Progenitor cell of endocrine pancreas (in vitro differentiated cells): ENCODE measurements around the gene SRGN. TPM values are rescaled to one million over a fixed set of nuclear protein-coding genes. Genes with fewer than 3 reads are reported as not detected.

ENCODE experiments used
- DNase-seq: peaks from one replicate; pipeline ENCODE4 v3.0.0; 2021; ENCODE audit warnings: low spot score; ENCODE audit not compliant: unreplicated experiment
- H3K27ac Mint-ChIP-seq: 2 replicates; pipeline ENCODE4 v1.8.0; 2021; ENCODE audit warnings: mild to moderate bottlenecking, moderate library complexity, mixed read lengths
- H3K27me3 Mint-ChIP-seq: 2 replicates; pipeline ENCODE4 v1.8.0; 2021; ENCODE audit warnings: mixed read lengths
- H3K36me3 Mint-ChIP-seq: 2 replicates; pipeline ENCODE4 v1.8.0; 2022; ENCODE audit warnings: mixed read lengths; ENCODE audit not compliant: insufficient read depth
- H3K4me1 Mint-ChIP-seq: 2 replicates; pipeline ENCODE4 v1.8.0; 2021; ENCODE audit warnings: low read depth, mixed read lengths
- H3K4me3 Mint-ChIP-seq: 2 replicates; pipeline ENCODE4 v1.8.0; 2021; ENCODE audit warnings: low read depth, mild to moderate bottlenecking, moderate library complexity, mixed read lengths
- H3K9me3 Mint-ChIP-seq: 2 replicates; pipeline ENCODE4 v1.8.0; 2021; ENCODE audit warnings: low read depth, mixed read lengths
- total RNA-seq: library from RNA; stranded (reverse); gene quantifications from 2 replicates; pipeline ENCODE4 v1.2.1, GENCODE V29; 2021
- TF ChIP-seq, protein P1 (sequence below): fragments of 200-600 bp; sonication (generic); IDR thresholded peaks from one replicate; pipeline ENCODE4 v1.5.0; 2021; ENCODE audit warnings: antibody characterized with exemption, mild to moderate bottlenecking; ENCODE audit not compliant: unreplicated experiment

The SRGN gene
- total RNA-seq, 1 donor from 2014 or later, result not detected

- Mint-ChIP-seq H3K4me1 (no peaks in the 10 kb centered on the region), H3K27ac (no peak overlapping the region), H3K27me3 (no peaks in the 10 kb centered on the region)
These were observed 55.1 kb downstream of the SRGN start for GRCh38 chr10:69142983-69143382.

GRCh38 chr10:69145329-69145728, 57.4 kb downstream of the SRGN start:
- TF ChIP-seq, protein P1, sequence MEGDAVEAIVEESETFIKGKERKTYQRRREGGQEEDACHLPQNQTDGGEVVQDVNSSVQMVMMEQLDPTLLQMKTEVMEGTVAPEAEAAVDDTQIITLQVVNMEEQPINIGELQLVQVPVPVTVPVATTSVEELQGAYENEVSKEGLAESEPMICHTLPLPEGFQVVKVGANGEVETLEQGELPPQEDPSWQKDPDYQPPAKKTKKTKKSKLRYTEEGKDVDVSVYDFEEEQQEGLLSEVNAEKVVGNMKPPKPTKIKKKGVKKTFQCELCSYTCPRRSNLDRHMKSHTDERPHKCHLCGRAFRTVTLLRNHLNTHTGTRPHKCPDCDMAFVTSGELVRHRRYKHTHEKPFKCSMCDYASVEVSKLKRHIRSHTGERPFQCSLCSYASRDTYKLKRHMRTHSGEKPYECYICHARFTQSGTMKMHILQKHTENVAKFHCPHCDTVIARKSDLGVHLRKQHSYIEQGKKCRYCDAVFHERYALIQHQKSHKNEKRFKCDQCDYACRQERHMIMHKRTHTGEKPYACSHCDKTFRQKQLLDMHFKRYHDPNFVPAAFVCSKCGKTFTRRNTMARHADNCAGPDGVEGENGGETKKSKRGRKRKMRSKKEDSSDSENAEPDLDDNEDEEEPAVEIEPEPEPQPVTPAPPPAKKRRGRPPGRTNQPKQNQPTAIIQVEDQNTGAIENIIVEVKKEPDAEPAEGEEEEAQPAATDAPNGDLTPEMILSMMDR, result no peak
- Mint-ChIP-seq H3K4me1 (no peaks in the 10 kb centered on the region), H3K36me3 (peaks cover 4% of the 10 kb centered on the region), H3K4me3 (no peak overlapping the region), H3K27ac (no peak overlapping the region), H3K9me3 (no peaks in the 10 kb centered on the region), H3K27me3 (no peaks in the 10 kb centered on the region)
- DNase-seq, result no peak

More at GRCh38 chr10:69142983-69143382, 55.1 kb downstream of the SRGN start:
- Mint-ChIP-seq H3K36me3 (peaks cover 2% of the 10 kb centered on the region), H3K9me3 (no peaks in the 10 kb centered on the region), H3K4me3 (no peak overlapping the region)
- DNase-seq, result no peak
- TF ChIP-seq, protein P1, result no peak

DNA sequence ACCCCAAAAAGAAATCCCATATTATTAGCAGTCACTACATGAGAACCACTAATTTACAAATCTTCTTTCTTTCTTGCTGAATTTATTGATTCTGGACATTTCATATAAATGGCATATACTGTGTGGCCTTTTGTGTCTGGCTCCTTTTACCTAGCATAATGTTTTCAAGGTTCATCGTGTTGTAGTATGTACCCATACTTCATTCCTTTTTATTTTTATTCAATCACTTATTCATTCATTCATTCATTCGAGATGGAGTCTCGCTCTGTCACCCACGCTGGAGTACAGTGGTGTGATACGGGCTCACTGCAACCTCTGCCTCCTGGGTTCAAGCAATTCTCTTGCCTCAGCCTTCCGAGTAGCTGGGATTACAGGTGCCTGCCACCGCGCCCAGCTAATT, 58.0 kb downstream of the SRGN start:
- Mint-ChIP-seq H3K36me3 (peaks cover 4% of the 10 kb centered on the region), H3K27ac (no peak overlapping the region), H3K9me3 (no peaks in the 10 kb centered on the region), H3K4me1 (no peaks in the 10 kb centered on the region), H3K27me3 (no peaks in the 10 kb centered on the region), H3K4me3 (no peak overlapping the region)
- DNase-seq, result no peak
- TF ChIP-seq, protein P1, result no peak

DNA sequence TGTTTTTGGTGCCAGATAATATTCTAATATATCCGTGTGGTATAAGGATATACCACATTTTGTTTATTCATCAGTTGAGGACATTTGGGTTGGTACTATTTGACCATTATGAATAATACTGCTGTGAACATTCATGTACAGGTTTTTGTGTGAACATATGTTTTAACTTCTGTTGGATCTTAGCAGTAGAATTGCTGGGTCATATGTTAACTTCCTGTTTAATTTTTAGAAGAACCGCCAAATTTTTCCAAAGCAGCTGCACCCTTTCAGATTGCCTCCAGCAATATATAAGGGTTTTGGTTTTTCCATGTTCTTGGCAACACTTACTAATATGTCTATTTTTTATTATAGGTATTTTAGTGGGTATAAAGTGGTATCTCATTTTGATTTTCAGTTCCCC, 58.9 kb downstream of the SRGN start:
- H3K4me3 Mint-ChIP-seq, result no peak overlapping the region

DNA sequence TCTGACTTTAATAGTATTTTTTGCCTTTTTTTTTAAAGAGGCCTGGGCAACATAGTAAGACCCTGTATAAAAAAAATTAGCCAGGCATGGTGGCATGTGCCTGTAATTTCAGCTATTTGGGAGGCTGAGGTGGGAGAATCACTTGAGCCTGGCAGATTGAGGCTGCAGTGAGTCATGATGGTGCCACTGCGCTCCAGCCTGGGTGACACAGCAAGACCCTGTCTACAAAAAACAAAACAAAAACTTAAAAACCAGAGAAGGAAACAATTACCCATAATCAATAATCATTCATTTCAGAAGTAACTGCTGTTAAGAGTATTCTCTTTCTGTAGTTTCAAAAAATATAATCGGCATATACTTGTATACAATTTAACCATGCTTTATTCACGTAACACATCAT, 64.1 kb downstream of the SRGN start:
- TF ChIP-seq, protein P1, result no peak
- H3K4me3 Mint-ChIP-seq, result no peak overlapping the region
- no peaks in the 10 kb centered on the region for H3K27me3 Mint-ChIP-seq
- H3K4me1 Mint-ChIP-seq, result no peaks in the 10 kb centered on the region
- DNase-seq, result no peak
- H3K27ac Mint-ChIP-seq, result no peak overlapping the region
- H3K36me3 Mint-ChIP-seq, result peaks cover 2% of the 10 kb centered on the region
- no peaks in the 10 kb centered on the region for H3K9me3 Mint-ChIP-seq

More for the DNA sequence above, 58.9 kb downstream of the SRGN start:
- no peaks in the 10 kb centered on the region for H3K27me3 Mint-ChIP-seq
- DNase-seq, result no peak
- H3K9me3 Mint-ChIP-seq, result no peaks in the 10 kb centered on the region
- no peaks in the 10 kb centered on the region for H3K4me1 Mint-ChIP-seq
- peaks cover 4% of the 10 kb centered on the region for H3K36me3 Mint-ChIP-seq
- H3K27ac Mint-ChIP-seq, result no peak overlapping the region
- TF ChIP-seq, protein P1, result no peak
